NCI-H526 (cell line): ENCODE measurements around the gene CYTH3.

ENCODE experiments used
- DNase-seq, 2 experiments: peaks; one replicate each; lab custom pipeline; 2025; lab: John Stamatoyannopoulos, UW

The CYTH3 gene

GRCh38 chr7:6279937-6280336 is 7.5 kb upstream of the CYTH3 start:
- DNase-seq = no peak

DNA sequence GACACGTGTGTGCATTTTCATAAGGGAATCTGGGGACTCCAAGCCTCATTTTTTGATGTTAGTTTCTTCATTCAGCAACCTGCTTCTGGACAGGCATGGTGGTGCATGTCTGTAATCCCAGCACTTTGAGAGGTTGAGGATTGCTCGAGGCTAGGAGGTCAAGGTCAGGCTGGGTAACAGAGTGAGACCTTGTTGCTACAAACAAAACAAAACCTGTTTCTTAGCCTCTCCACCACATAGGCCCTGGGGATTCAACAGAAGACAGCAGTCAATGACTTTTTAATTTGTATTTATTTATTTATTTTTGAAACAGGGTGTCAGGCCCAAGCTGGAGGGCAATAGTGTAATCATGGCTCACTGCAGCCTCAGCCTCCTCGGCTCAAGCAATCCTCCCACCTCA is 6.9 kb upstream of the CYTH3 start:
- DNase-seq = no peak

GRCh38 chr7:6278749-6279310 is 6.4 kb upstream of the CYTH3 start:
- no peak for DNase-seq

- no peak for DNase-seq
Observed at GRCh38 chr7:6277476-6277875, 5.1 kb upstream of the CYTH3 start.

DNA sequence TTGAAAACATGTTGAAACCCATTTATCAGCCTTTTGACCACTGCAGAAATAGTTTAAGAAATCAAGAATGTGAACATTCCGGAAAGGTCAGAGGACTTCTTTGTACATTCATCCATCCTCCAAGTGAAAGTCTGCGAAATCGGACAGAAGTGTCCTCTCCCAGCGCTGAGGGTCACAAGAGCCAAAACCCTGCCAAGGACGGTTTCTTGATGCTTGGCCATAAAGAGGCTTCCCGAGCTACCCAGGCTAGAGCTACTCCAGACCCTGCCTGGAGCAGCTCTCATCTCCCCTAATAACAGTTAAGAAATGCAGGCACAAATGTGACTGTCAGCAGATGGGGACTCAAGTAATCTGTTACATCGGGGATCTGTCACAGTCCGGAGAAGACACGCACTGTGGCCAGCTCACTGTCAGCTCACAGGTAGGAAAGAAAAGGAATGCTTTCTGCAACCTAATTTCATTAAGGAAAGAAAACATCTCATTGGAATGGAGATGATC is 4.5 kb upstream of the CYTH3 start:
- DNase-seq = no peak

DNA sequence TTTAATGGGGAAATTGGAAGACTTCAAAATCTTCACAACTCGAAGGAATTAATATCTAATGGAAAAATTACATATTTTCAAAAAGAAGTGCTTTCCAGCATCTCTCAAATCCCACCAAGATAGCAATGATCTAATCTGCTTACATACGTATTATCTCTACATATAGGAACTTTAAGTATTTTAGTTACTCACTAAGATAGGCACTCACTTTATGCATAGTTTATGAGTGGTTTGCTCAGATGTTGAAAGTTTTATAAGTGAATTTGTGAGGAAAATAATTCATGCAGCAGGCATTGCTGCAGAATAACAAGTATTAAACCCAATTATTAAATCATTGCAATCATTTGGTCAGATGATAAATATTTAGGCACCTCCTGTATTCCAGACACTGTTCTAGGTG is 2.3 kb upstream of the CYTH3 start:
- no peak for DNase-seq

DNA sequence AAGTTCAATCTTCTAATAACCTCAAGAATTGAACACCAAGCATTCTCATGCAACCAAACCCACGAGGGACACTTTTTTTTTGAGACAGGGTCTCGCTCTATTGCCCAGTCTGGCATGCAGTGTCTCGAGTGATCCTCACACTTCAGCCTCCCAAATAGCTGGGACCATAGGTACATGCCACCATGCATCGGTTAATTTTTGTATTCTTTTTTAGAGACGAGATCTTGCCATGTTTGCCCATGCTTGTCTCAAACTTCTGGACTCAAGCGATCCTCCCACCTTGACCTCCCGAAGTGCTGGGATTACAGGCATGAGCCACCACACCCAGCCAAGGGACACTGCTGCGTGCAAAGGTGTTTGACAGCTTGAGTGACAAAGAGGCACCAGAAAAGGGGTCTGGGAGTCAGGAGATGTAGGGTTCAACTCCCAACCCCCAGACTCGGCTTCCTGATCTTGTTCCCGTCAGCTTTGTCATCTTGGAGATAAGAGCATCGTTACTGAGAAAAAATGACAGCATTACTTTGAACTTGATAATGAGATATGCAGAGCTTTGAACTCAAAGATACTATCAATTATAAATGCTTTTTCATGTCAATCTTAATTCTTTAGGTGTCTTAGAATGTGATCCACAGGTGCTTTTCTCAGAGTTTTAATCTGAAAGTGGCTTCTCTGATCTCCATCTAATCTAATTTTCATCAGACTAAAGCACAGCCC is 1.6 kb upstream of the CYTH3 start:
- no peak for DNase-seq

DNA sequence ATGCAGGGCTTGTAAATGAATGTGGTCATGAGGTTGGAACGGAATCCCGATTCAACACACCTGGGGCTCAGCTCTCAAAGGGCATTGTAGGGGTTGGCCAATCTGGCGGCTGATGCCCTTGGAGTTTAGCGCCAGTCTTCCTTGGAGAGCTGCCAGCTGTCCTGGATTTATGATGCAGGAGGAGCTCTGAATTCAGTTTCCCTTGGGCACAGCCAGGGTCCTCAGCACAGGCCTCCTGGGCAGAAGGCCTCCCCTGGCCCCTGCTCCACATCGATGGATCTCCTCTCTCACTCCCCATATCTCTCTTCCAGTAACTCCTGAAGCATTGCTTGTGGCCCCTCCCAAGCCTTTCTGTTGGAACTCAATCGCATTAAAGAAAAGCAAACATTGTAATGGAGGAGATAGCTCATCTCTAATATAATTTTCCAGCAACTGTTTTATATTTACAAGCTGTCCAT is 985 bp upstream of the CYTH3 start:
- peak; percentile 26 to 51 for DNase-seq

DNA sequence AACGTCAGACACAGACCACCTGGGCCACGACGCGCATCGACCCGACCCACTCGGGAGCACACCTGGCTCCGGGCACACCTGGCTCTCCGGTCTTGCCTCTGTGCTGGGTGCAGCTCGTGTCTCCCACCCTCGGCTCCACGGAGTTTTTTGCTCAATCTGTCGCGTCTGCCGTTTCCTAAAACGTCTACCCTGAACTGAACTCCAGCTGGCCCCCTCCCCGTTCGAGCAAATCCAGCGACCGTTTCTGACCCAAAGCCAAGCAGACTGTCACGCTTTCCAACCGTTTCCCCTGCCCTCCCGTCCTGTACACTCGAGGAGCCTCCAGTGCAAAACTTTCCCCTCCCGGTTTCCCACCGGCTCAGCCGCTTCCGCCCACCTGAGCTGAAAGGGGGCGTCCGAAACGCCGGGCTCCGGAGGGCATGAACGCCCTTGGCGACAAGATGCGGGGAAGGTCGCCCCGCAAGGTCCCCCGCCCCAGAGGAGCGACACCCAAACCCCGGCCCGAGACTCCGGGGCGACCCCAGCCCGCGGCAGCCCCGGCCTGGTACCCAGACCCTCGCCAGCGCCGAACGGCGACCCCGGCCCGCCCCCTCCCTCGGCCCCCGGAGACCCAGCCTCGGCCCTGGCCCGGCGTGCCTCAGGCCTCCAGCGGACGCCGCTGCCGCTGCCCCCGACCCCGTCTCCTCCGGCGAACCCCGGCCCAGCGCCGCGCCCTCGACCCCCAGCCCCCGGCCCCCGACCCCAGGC is 557 bp downstream of the CYTH3 start:
- peak in 1 of 2 experiments; percentile 43 for DNase-seq

DNA sequence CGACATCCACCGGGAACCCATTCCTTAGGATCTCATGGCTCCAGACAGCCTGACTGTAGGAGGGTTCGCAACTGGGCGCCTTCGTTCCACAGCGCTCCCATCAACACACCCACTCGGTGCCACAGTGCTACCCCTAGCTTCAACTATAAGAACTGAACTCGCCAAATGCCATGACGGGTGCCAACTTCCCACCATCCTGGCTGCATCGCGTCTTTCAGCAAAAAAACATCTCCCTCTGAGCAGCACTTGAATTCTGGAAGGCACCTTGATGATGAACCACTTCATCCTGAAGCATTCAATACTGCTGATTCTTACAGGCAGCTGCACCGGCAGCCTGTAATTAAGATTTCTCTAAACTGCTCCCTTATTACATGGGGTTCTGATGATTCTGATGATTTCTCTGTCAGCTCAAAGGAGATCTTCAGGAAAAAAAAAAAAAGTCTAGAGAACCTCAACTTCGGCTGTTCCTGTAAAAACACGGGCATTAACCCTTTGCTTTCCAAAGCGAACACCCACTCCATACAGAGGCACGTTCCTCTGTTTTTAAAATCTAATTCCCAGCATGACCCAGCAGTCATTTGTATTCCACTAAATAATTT is 1.3 kb downstream of the CYTH3 start:
- peak; percentile 43 to 76 for DNase-seq

GRCh38 chr7:6269527-6269926 is 2.9 kb downstream of the CYTH3 start:
- DNase-seq = peak; percentile 44 to 48

- DNase-seq = peak in 1 of 2 experiments; percentile 54
Observed at GRCh38 chr7:6268907-6269306, 3.5 kb downstream of the CYTH3 start.

- no peak for DNase-seq
Observed at GRCh38 chr7:6268023-6268900, 4.2 kb downstream of the CYTH3 start.

DNA sequence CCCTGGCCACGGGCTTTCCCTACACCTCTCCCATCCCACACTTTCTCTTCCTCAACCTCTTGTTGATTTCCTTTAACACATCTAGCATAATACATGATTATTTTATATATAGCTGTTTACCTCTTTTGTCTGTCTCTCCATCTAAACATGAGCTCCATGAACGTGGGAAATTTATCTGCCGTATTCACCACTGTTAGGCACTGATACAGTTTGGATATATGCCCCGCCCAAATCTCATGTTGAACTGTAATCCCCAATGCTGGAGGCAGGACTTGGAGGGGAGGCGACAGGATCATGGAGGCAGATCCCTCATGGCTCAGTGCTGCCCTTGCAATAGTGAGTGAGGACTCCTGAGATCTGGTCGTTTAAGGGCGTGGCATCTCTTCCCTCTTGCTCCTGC is 5.7 kb downstream of the CYTH3 start:
- DNase-seq = no peak

DNA sequence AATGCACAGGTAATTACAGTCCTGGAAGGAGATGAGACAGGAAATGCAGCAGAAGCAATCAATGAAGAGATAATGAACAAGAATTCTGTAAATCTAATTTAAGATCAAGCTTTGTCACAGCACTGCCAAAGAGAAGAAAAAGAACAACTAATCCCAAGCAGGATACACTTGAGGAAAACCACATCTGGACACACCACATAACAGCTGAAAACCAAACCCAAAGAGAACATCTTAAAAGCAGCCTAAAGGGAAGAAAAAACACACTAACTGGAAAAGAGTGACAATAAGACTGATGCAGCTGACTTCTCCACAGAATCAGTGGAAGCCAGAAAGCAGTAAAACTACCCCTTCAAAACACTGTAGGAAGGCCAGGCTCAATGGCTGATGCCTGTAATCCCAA is 10.2 kb downstream of the CYTH3 start:
- DNase-seq = no peak

- DNase-seq = no peak
Observed at GRCh38 chr7:6261699-6262098, 10.7 kb downstream of the CYTH3 start.

- no peak for DNase-seq
Observed at GRCh38 chr7:6260291-6261187, 11.9 kb downstream of the CYTH3 start.

- no peak for DNase-seq
Observed at GRCh38 chr7:6259257-6259656, 13.2 kb downstream of the CYTH3 start.

DNA sequence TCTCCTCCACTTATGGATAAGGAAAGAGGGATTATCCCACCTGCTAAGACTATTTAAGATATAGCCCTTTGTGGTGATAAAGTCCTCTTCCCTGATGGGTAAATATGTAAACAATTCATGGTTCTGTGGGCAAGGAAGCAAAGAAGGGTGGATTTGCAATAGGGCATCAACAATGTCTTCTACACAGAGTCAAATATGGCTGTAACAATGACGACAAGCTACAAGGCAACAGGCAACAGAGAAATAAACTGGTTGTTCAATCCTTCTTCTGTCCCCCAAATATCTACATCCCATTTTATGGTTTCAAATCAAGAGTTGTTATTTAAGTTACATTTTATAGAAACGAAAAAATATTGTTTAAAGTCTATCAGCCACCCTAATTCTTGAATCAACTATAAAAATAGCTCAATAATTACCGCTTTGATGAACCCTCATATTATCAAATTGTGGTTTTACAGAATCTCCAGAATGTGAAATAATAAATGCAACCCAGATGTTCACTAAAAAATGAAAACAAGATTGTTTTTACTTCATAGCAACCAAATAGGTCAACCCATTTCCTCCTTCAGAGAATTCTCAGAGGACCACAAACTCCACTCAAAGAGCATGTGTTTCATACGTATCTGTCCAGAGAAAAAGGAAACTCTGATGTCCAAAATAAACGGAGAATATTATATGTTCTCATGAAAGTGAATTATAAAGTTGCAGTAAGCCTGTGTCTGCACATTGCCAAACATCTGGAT is 13.8 kb downstream of the CYTH3 start:
- no peak for DNase-seq

- no peak for DNase-seq
Observed at GRCh38 chr7:6257675-6258074, 14.7 kb downstream of the CYTH3 start.
